ENCODE results near the gene DGAT2.

GRCh38 chr11:75735181-75735845 lies 33.3 kb upstream of the DGAT2 start:
- no peak for TF ChIP-seq CTCF (IDR thresholded peaks at IDR 0.05)
- no peak for TF ChIP-seq EP300 (IDR thresholded peaks at IDR 0.05)

All from suprapubic skin (tissue), 3 donors.